ENCODE measurements around the gene SMAD6. TPM values are rescaled to one million over a fixed set of nuclear protein-coding genes. Genes with fewer than 3 reads are reported as not detected.

The SMAD6 gene
- total and polyA plus RNA-seq, 2 experiments from 2014 or later: 1.6 to 15.7 TPM

GRCh38 chr15:66826507-66826906, 124.5 kb downstream of the SMAD6 start (continued):
- no peak for TF ChIP-seq ETS1 (IDR thresholded peaks at IDR 0.05)
- no peak for TF ChIP-seq EZH2phosphoT487 (IDR thresholded peaks at IDR 0.05; ENCODE audit: unreplicated experiment)
- no peak for TF ChIP-seq CTCF (conservative IDR thresholded peaks at IDR 0.05; ENCODE audit: low read depth in 2 of 2)
- no peak for TF ChIP-seq POLR2AphosphoS5 (IDR thresholded peaks at IDR 0.05; ENCODE audit: low read depth)
- no peak for TF ChIP-seq REST (IDR thresholded peaks at IDR 0.05; ENCODE audit: unreplicated experiment)
- no peak for TF ChIP-seq ZNF331 (CRISPR knock-in tag; IDR thresholded peaks at IDR 0.05; ENCODE audit: low read depth)
- TF ChIP-seq STAT1 (IDR thresholded peaks at IDR 0.05; ENCODE audit: unreplicated experiment): no peak
- TF ChIP-seq ZNF114 (CRISPR knock-in tag; IDR thresholded peaks at IDR 0.05): no peak
- TF ChIP-seq JUNB (IDR thresholded peaks at IDR 0.05; ENCODE audit: unreplicated experiment): no peak

GRCh38 chr15:66827039-66827697, 125.1 kb downstream of the SMAD6 start:
- Histone ChIP-seq H3F3A (replicated peaks; ENCODE audit: low read depth) (no peaks in the 10 kb centered on the region), H3K27me3 (ENCODE audit: insufficient read depth) (no peaks in the 10 kb centered on the region), H3K4me1 (ENCODE audit: insufficient read depth) (peaks cover 21% of the 10 kb centered on the region), H3K79me2 (replicated peaks; ENCODE audit: insufficient read depth) (no peaks in the 10 kb centered on the region), H2AFZ (no peak overlapping the region), H3K27ac (ENCODE audit: low read depth) (no peak overlapping the region), H3K9me2 (ENCODE audit: insufficient read depth) (no peaks in the 10 kb centered on the region; the same call in 1 of the 2 replicates), H4K20me1 (replicated peaks; ENCODE audit: insufficient read depth) (no peaks in the 10 kb centered on the region), H3K4me3 (peak overlapping the region; percentile 12; the same call in 1 of the 2 replicates), H3K4me2 (peak overlapping the region; percentile 65; the same call in 1 of the 2 replicates), H3K36me3 (ENCODE audit: insufficient read depth) (no peaks in the 10 kb centered on the region)
- H3K4me3 Mint-ChIP-seq: no peak overlapping the region; the same call in 2 of the 3 replicates
- H3K4me1 Mint-ChIP-seq: peaks cover 24% of the 10 kb centered on the region
- peaks cover 13% of the 10 kb centered on the region for H3K27me3 Mint-ChIP-seq (ENCODE audit: insufficient read depth, low read depth, poor library complexity)
- no peaks in the 10 kb centered on the region for H3K9me3 Mint-ChIP-seq
- H3K27ac Mint-ChIP-seq: no peak overlapping the region
- no peaks in the 10 kb centered on the region for H3K36me3 Mint-ChIP-seq (ENCODE audit: low read depth)
- DNase-seq (ENCODE audit: low spot score) (peak; percentile 60), ATAC-seq (peak; percentile 88)
- TF ChIP-seq JUNB (IDR thresholded peaks at IDR 0.05; ENCODE audit: unreplicated experiment) (no peak), CREB1 (CRISPR knock-in tag; IDR thresholded peaks at IDR 0.05; ENCODE audit: low read depth) (no peak), ZNF462 (CRISPR knock-in tag; IDR thresholded peaks at IDR 0.05) (no peak)
